GM21619 (cell line): ENCODE data around the gene CDK6.

Source experiments
- ATAC-seq: cut with Tn5 transposase; IDR thresholded peaks from one replicate; pipeline ENCODE4 v1.9.1; 2021; ENCODE audit not compliant: unreplicated experiment

CDK6 gene

GRCh38 chr7:92631067-92631849 lies 205.1 kb downstream of the CDK6 start:
- peak; percentile 61 for ATAC-seq

DNA sequence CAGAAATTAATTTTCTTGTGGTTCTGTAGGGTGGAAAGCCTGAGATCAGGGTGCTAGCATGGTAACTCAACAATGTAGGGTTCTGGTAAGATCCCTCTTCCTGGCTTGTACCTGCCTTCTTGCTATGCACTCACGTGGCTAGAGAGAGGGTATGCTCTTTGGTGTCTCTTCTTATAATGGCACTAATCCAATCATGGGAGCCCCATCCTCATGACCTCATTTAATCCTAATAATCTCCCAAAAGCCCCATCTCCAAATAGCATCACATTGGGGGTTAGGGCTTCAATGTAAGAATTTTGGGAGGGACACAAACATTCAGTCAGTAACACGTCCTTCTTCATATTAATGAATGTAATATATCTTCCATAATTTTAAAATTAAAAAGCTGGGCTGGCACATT lies 206.6 kb downstream of the CDK6 start:
- ATAC-seq, result no peak

DNA sequence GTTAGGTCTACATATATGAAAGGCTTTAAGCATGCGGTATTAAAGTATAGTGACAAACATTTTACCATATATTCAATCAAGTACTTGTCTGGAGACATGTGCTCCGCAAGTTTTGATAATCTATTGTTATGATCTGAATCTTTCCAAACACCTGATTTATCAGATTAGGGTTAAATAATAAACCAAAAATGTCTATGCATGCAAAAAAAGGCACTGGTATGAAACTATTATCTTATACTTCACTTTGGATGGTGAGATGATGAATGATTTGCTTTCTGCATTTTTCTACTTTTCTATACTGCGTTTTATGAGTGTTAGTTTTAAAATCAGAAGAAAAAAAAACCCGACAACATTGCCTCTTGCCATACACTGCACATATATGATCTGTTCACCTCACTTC lies 208.4 kb downstream of the CDK6 start:
- no peak for ATAC-seq

DNA sequence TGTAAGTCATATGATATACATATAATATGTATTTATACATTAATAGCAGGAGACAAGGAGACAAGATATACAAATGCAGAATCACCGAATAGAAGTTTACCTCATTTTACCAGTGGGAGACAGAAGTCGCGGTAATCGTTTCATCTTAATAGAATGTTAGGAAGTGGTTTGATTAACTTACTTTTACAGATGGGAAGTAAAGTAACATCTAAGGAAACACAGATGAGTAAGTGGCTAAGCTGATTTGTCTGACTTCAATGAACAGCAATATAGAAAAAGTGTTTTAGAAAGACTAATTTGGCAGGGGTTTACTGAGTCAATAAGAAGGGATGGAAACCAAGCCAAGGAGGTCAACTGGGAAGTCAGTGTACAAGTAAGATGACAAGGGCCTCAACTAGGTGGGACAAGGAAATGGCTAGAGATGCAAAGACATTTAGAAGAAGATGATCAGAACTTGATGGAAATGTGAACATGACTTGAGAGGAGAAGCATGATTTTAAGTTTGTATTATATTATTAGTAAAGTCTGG lies 210.0 kb downstream of the CDK6 start:
- ATAC-seq, result no peak

DNA sequence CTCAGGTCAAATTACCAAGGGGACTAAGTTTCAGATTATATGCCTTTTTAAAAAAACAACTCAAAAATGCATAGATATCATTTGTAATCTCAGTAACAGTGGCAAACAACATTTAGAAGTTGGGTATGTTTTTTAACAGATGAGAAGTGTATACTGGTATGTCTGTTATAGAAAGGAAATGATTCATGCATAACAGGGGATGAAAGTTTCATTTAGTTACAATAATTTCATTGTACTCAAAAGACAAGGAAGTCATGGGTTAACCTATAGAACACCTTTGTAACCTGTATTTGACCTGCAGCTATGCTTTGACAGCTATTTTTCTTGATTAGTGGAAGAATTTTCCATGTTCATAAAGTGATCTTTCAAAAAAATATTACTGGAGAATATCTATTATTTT lies 210.8 kb downstream of the CDK6 start:
- ATAC-seq, result no peak

- ATAC-seq, result no peak
These were observed 211.9 kb downstream of the CDK6 start for GRCh38 chr7:92624298-92624996.

- ATAC-seq, result no peak
These were observed 212.8 kb downstream of the CDK6 start for GRCh38 chr7:92623544-92623943.

DNA sequence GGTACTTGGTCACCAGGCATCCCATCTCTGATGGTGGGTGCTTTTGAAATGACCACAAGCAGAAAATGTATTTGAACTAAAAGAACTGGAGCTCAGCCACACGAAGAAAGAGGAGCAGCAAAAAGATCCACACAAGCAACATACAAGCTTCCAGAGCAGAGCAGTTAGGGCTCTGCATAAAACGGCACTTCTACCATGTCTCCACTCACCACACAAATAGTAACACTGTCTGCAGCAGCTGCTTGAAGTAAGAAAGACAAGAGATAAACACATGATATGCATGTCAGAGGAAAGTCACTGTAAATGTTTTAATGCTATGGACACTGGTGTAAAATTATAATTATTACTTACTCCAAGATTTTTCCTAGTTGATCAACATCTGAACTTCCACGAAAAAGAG lies 213.7 kb downstream of the CDK6 start:
- no peak for ATAC-seq

DNA sequence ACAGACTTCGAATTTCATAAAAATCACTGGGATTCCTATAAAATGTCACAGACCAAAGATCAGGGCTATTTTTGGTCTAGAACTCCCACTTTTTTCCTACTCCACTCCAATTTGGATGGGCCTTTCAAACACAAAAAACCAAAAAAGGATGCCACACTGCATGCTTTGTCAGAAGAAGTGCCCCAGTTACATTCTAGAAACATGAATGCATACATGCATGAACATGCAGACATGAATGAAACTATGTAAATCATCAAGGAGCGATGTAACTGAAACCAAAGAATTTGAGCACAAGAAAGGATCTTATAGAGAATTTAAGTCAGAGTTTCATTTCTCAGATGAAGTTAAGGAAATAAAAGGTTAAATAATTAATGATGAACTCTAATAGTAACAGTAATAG lies 214.3 kb downstream of the CDK6 start:
- ATAC-seq, result peak; percentile 62

DNA sequence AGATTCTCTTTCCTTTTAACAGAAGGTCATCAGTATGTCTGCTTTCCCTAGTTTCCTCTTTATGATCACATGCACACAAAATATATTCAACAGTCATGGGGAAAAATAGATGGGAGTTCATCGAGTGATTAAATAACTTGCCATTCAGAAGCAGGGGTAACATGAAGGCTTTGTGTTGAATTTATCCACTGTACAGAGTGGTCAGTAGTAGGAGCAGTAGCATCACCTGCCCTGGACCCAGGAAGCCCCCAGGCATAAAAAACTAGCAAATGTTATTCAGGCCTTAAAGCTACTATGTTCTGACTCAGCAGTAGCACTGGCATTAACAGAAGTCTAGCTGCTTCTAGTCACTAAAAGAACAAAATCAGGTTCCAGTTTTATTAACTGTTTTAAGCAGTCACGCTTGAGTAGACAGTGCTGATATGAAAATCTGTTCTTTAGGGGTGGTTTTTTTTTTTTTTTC lies 214.8 kb downstream of the CDK6 start:
- peak; percentile 40 for ATAC-seq

GRCh38 chr7:92621026-92621540 lies 215.3 kb downstream of the CDK6 start:
- ATAC-seq, result peak; percentile 57

- ATAC-seq, result no peak
These were observed 220.5 kb downstream of the CDK6 start for GRCh38 chr7:92615861-92616260.

DNA sequence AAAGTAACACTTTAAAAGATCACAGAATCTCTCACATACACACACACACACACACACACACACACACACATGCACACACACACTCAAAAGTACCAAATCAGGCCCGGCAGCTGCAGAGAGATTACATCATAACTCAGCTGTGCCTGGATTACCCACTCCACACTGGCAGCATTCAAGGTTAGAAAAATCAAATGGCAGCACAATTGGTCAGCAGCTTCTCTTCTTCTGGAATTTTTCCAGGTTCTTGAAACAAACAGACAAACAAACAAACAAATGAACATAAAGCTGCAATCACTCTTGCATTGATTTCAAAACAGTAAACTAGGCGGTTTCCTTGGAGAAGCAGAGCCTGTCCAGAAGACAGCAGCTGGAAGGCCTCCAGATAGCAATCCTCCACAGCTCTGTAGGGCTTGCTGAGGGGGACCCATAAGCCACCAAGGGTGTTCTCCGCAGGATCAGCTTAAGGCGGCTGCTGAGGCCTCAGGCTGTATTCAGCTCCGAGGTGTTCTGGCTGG lies 221.7 kb downstream of the CDK6 start:
- no peak for ATAC-seq

- ATAC-seq, result no peak
These were observed 222.7 kb downstream of the CDK6 start for GRCh38 chr7:92613720-92614119.

DNA sequence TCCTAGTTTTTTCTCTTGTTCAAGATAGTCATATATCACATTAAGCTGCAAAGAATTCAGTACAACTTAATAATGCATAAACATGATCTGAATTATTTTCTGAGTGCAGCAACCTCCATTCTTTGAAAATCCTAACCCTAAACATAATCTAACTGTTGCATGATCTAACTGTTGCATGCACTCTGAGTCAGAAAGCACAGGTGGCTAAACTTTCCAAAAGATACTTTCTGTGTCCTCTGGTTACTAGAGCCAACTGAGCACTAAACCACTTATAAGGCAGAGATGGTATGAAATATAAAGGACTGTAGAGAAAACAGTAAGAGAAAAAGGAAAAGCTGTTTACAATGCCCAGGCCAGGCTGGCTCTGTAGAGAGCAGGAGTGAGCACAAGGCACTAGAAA lies 223.2 kb downstream of the CDK6 start:
- no peak for ATAC-seq

DNA sequence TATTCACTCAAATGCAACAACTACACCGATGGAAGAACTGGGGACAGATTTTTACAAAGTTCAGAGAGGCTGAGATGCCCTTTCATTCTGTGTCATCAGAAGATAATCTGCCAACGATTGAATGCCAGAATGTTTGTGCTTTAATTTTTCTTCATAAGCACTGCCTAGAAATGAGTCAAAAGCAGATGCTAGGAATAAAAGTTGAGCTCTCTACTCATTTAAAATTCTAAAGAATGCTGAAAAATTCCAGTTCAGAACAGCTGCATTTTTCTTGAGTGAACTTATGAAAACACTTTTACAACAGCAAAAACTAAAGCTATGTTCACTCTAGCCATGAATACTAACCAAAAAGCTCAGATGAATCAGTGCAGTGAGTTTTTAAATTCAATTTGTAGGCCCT lies 223.9 kb downstream of the CDK6 start:
- ATAC-seq, result no peak

- ATAC-seq, result no peak
These were observed 224.6 kb downstream of the CDK6 start for GRCh38 chr7:92611735-92612134.

DNA sequence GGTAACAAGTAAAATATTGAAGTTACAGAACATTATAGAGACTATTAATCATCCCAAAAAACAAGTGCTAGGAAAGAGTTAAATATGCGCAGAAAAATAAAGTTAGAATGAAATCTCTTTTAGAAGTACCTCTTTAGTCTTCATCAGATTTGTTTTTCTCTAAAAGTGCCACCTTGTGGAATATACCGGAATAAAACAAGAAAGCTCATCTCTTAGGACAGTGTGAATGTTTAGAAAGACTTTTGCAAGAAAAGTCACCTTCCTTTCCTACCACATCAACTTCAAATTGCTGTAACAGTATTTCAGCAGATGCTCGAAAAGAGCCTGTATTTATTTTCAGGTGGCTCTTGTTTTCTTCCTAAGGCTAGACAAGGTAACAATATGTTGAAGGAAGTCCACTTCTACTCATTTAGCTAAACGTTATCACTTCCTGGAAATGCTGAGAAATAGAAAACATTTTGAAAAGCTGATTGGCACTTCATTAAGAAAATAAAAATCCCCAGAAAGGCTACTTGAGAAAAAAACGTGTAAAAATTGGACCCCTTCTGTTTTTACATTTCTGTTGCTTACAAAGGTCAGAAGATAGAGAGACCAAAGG lies 226.4 kb downstream of the CDK6 start:
- ATAC-seq, result no peak

DNA sequence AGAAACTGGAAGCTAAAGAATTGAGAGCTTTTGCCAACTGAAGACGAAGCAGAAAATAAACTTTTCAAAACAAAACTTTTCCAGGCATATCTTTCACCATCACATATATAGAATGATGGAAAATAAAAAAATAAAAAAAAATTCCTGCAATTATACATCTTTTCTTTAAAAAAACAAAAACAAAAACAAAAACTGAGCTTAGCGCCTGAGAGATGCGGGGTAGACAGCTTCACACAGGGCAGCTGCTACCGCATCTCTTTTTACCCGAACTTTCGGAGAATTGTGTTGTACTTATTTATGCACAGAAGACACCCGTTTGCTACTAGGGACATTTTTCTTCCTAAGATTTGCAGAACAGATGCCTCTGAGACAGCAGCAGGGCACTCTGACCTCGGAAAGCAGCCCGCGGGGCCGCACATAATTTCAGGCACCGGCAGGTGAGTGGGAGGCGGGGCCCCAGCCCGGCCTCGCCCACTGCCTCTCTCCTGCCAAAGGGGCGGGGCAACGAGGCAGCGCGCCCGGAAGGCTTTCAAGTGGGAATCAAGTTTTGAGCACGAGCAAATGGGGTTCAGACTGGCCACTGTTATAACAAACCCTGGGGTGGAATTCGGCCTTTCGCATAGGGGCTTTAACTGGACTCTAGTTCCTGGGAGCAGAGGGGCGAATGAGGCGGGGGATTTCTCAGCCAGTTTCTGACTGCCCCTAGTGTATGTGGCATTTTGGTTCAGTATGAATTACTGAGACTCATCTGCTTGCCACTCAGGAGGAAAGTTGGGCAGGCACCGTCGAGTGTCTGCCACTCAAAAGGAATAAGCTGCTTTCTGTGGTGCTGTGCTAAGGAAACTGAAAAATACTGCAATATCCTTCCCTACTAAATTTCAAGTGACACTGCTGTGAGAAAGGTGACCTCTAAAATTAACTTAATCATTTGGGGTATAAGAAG lies 227.7 kb downstream of the CDK6 start:
- no peak for ATAC-seq

GRCh38 chr7:92606985-92607384 lies 229.4 kb downstream of the CDK6 start:
- no peak for ATAC-seq
